HT1080 (cell line): ENCODE measurements around the gene IFT122. TPM values are rescaled to one million over a fixed set of nuclear protein-coding genes. Genes with fewer than 3 reads are reported as not detected.

Experiments
- DNase-seq: peaks from one replicate; pipeline ENCODE4 v3.0.0-alpha.2; 2015; ENCODE audit warnings: low read depth
- total RNA-seq: library from RNA; depleted of rRNA; stranded (reverse); fragments of >200 nt; shearing (Covaris generic); gene quantifications from 2 replicates; pipeline ENCODE4 v1.2.3, GENCODE V29; 2014

The IFT122 gene
- total RNA-seq, 1 experiment from 2014 or later, result 14.6 TPM

- DNase-seq, result no peak
These were observed 115.8 kb downstream of the IFT122 start for GRCh38 chr3:129555616-129556357.

DNA sequence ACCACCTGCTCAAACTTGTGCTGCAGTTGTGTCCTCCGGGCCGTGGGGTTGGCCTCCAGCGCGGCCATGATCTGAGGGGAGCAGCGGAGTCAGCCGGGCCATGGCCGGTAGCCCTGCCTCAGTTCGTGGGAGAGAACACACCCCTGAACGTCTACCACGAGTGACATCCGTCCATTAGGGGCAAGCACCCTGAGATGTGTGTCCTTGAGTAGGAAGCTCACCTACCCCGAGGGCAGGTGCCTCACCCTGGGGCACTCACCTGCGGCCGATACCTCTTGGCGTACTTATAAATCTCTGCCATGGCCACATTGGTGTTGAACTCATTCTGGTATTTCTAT is 116.3 kb downstream of the IFT122 start:
- DNase-seq, result no peak

DNA sequence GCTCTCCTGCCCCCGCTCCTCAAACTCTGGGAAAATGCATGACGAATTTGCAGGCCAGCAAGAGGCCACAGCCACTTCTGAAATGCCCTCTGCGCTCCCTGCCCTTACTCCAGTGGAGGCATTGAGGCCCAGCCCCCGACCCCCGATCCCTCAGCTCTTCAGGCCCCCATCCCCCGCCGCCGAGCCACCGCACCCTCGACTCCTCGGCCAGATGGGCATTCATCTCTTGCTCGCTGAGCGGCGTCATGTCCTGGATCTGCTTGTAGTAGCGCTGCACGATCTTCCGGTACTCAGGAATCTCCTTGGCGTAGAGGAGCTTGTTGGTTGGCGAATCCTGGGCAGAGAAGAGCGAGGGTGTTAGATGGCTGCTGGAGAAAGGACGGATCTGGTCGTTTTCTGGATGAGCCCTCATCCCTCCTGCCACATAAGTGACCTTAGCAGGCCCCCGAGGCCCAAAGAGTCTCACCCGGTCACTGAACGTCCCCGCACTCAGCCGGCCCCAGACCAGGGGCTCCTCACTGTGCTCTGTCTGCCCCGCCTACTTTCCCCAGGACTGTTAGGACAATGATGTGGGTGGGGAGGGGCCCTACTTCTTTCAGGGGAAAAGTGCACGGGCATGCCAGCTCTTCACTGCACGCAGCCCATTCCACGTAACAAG is 117.0 kb downstream of the IFT122 start:
- DNase-seq, result no peak

DNA sequence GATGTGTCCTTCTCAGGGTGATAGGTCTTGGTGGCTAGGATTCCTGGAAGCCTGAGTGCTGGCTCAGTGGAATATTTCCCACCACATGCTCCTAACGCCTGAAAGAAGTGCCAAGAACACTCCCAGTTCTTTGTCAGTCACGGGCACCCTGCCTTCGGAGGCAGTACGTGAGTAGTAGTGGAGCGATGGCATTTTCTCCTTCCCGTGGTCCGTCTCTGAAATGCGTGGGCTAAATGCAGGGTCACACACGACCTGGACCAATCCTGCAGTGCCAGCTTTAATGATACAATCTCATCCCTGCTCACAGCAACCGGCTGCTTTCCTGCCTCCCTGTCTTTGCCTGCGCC is 117.5 kb downstream of the IFT122 start:
- DNase-seq, result no peak

- DNase-seq, result peak; percentile 67
These were observed 118.2 kb downstream of the IFT122 start for GRCh38 chr3:129558081-129558771.

DNA sequence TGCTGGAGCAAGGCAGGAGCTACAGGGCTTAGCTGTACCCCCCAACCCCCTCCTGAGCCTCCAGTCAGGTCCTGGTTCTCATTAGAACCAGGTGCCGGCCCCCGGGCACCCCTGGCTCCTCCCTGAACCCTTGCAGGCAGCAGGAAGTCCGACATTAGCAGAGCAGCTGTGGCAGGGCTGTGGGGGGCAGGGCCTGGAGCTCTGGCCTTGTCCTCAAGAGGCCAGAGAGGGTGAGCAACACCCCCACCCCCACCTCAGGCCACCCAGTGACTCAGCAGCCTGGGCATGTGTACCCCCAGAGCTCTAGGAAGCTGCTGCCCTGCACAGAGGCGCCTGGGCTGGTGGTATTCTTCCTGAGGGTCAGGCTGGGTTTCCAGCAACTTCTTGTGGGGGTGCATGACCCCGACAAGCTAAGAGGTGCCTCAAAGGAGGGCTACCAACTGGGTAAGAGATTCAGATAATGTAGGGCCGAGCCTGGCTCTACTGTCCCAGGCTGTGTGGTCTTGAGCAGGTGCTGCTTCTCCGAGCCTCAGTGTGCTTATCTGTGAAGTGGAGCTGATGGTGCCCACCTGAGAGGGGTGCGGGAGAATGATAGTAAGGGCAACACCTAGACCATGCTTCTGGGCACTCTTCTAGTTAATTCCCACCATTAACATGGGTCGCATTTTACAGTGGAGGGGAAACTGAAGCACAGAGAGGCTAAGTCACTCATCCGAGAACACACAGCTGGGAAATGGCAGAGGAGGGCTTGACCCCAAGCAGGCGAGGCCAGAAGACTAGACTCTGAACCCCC is 118.9 kb downstream of the IFT122 start:
- peak; percentile 84 for DNase-seq

DNA sequence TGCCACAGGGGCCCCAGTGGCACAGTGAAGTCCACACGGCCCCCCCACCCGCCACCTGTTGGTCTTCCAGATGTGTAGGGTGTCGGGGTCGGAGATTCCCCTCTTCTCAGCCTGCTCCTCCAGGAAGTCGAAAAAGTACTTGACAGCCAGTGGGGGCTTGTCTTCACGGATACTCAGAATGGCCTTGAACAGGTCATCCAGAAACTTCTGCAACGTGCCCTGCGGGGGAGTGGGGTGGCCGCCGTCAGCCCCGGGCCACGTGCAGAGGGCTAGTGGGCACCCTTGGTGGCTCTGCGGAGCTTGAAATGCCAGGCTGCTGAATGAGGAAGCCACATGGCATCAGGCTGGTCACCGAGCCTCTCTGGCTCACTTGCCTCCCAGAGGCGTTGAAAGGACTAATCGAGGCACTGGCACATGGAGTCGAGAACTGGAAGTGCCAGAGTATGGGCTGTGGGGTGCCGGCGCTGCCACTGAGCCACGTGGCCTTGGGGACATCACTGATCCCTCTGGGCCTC is 119.6 kb downstream of the IFT122 start:
- DNase-seq, result no peak

- DNase-seq, result no peak
These were observed 120.3 kb downstream of the IFT122 start for GRCh38 chr3:129560269-129560787.

DNA sequence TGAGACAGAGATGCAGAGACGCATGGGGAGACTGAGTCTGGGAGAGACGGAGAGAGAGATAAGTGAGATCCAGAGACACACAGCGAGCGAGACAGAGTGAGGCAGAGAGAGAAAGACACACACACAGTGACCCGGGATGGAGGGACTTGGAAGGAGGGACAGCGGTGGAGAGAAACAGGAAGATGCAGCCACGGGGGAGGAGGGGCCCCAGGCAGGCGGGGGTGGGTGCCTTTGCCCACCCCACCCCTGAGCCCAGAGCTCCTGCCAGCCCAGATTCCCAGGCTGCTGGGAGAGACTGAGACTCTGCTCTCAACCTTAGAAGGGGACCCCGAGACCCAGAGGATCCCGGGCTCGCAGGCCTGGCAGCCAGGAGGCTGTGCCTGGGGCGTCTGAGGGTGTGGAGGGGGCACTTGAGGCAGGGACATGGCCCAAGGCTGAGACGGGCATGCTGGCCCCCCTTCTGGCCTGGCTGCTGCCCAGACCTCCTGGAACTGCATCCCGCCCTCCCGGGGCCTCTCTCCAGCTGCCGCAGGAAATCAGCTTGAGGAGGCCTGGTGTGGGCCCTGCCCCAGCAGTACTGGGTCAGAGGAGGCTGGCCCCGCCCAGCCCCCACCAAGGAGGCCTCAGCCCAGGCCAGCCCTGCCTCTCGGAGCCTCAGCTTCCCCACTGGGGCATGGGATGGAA is 121.0 kb downstream of the IFT122 start:
- no peak for DNase-seq

- DNase-seq, result no peak
These were observed 121.7 kb downstream of the IFT122 start for GRCh38 chr3:129561619-129562248.

GRCh38 chr3:129562803-129563202 is 122.8 kb downstream of the IFT122 start:
- DNase-seq, result no peak

DNA sequence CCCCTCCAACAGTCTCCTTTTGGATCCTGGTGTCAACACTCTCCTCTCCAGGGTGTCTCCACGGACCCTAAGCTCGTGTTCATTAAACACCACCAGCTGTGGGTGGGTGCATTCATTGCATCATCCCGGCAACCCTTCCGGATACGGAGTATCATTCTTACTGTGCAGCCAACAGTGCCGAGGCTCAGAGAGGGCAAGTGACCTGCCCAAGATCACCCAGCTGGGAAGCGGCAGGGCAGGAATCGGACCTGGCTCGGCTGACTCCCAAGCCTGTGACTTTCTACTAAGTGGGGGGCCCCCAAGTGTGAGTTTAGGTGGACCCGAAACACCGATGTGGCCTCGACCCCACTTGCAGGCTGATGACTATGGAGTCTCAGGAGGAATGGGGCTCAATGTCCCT is 123.3 kb downstream of the IFT122 start:
- no peak for DNase-seq

DNA sequence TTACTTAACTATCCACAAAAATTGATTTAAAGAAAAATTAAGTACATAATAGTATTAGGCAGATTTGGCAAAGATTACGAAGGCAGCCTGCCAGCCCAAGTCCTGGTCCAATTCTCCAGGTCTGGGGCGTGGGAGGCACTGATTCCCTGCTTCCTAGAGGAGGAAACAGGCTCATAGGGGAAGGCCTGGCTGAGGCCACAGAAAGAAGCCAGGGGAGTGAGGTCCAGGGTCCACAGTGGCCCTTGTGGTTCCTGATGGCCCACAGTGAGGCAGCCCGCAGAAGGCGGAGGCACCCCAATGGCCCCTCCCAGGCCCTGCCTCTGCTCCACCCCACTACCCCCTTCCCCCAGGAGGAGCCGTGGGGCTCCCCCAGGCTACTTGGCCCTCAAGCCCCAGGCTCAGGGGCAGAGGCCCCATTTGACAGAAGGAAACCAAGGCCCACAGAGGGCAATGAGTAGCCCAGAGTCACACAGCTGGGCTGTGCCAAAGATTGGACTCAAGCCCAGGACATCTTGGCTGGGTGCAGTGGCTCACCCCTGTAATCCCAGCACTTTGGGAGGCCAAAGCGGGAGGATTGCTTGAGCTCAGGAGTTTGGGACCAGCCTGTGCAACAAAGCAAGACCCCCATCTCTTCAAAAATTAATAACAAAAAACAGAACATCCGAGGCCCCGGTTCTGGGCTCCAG is 124.0 kb downstream of the IFT122 start:
- DNase-seq, result no peak

DNA sequence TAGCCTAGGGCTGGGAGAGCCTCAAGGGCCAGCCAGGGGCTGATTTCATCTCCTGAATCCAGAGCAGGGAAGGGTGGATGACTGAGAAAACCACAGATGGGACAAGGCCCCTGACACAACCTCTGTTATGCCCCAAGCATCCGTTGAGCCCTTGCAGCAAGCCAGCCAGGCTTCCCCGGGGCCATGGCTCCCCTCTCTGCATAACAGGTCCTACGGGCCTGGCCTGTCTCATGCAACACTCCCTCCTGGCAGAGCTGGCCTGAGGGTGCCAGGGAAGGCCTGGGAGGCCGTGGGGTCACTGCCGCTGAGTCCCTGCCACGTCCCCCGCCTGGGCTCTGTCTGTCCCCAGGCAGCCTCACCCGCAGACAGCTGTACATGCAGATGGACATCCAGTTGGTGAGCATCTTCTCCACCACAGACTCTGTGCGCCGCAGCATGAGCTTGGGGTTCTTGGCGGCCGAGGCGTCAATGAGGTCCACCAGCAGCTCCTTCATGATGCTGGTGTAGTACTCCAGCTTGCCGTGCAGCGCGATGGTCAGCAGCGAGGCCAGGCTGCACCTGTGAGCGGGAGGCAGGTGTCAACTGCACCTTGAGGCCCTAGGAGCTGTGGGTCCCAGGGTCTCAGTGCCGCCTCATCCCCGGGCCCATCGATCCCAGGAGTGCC is 125.1 kb downstream of the IFT122 start:
- no peak for DNase-seq

GRCh38 chr3:129565902-129566301 is 125.9 kb downstream of the IFT122 start:
- DNase-seq, result no peak

DNA sequence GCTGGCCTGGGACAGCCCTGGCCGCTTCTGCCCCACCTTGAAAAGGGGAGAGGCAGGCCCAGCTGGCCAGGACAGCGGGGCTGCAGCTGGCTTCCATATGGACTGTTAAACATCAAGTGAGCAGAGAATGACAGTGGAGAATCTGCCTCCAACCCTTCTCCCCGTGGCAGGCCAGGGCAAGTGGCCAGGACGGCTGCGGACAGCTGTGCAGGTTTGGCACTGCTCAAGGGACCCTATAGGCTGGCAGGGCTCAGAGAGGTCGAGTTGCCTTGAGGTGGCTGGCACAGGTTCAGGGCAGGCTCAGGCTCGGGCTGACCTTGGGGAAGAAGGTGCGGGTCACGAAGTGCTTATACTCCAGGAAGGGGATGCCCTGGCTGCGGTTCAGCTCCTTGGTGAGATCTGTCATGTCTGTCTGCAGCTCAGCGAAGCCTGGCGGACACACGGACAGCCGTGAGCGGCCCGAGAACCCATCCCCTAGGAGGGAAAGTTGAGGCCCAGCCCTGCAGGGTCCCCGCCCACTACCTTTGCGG is 127.2 kb downstream of the IFT122 start:
- no peak for DNase-seq

GRCh38 chr3:129567939-129568338 is 127.9 kb downstream of the IFT122 start:
- no peak for DNase-seq

DNA sequence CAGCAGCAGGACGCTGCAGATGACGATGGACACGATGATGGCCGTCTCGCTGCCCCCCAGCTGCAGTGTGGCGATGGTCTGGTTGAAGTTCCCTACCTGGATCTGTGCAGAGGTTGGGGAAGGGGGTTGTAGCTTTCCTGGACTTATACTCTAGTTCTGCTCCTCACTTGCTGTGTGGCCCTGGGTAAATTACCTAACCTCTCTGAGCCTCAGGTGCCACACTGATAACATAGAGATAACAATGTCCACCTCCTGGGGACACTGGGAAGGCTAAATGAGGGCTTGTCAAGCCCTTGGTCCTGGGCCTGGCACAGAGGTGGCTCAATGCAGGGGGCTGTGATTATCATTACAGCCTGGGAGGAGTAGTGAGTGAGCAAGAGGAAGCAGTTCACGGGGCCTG is 129.8 kb downstream of the IFT122 start:
- DNase-seq, result no peak
